GM12872 (cell line): Measurements from ENCODE around the gene C19orf67.

Experiments used
- TF ChIP-seq, protein P1 (sequence below): IDR thresholded peaks from 3 replicates; pipeline ENCODE4 v1.5.1; 2011; ENCODE audit warnings: low read depth, mild to moderate bottlenecking, low read length, moderate library complexity; ENCODE audit not compliant: insufficient read depth

C19orf67 gene

DNA sequence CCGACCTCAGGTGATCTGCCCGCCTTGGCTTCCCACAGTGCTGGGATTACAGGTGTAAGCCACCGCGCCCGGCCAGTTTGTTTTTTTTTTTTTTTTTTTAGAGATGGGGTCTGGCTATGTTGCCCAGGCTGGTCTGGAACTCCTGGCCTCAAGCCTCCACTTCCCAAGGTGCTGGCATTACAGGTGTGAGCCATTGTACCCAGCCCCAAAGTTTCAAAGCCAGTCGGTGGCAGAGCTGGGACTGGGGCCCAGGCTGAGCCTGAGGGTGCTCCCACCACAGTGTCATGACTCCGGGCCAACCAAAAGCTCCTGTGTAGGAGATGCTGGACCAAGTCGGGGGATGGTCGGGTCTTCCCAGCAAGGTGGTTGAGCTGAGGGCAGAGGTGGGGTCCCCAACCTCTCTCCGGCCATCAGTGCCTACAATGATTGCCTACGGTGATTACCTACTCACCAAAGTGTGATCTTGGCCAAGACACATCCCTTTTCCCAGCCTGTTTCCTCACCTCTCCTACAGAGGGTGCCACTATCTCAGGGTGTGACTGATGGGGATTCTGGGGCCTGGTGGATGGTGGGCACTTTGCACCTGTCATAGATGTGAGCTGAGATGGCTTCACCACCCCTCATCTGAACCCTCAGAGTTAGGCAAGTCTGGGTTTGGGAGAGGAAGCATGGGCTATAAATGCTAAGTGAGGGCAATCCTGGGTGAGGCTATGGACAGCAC lies 10.8 kb upstream of the C19orf67 start:
- TF ChIP-seq, protein P1, sequence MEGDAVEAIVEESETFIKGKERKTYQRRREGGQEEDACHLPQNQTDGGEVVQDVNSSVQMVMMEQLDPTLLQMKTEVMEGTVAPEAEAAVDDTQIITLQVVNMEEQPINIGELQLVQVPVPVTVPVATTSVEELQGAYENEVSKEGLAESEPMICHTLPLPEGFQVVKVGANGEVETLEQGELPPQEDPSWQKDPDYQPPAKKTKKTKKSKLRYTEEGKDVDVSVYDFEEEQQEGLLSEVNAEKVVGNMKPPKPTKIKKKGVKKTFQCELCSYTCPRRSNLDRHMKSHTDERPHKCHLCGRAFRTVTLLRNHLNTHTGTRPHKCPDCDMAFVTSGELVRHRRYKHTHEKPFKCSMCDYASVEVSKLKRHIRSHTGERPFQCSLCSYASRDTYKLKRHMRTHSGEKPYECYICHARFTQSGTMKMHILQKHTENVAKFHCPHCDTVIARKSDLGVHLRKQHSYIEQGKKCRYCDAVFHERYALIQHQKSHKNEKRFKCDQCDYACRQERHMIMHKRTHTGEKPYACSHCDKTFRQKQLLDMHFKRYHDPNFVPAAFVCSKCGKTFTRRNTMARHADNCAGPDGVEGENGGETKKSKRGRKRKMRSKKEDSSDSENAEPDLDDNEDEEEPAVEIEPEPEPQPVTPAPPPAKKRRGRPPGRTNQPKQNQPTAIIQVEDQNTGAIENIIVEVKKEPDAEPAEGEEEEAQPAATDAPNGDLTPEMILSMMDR: no peak

DNA sequence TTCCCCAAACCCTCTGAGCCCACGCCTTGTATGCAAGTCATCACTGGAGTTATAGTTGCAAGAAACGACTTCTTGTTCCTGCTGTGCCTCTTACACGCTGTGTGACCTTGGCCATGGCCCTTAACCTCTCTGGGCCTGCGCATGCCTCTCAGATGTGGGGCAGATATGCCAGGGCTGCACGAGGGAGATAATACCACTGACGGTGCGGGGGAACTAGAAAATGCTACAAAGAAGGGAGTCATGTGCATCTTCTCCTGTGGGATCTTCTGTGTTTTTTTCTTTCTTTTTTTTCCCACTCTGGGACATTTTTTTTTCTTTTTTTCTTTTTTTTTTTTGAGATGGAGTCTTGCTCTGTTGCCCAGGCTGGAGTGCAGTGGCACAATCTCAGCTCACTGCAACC lies 9.3 kb upstream of the C19orf67 start:
- TF ChIP-seq, protein P1: no peak

DNA sequence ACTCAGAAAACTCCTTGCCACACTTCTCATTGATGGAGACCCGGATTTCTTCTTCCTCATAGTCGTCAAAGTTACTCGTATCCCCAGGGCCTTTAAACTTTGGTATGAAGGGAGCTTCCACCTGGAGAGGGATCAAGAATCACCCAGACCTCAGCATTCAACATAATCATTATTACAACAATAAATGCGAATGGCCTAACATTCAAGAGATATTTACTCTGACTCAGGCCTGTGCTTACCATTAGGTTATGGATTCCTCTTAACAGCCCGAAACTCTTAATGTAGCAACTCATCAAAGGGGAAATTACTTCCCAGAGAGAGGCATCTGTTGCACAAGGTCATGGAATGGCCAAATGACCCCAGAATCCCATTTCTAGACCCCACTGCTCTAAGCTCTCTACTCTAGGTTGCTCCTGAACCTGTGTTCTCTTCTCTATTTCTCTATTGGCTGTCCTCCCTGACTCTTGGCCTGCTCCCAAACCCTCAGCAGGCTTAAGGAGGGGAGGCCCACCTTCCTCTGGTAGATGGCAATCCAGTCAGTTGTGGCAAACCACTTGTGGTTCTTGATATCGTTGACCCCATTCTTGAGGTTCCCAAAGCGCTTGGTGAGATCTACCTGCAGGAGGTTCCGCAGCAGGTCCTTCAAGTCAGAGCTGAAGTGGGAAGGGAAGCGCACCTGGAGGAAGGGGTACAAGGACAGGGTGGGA lies 7.7 kb upstream of the C19orf67 start:
- TF ChIP-seq, protein P1: no peak

DNA sequence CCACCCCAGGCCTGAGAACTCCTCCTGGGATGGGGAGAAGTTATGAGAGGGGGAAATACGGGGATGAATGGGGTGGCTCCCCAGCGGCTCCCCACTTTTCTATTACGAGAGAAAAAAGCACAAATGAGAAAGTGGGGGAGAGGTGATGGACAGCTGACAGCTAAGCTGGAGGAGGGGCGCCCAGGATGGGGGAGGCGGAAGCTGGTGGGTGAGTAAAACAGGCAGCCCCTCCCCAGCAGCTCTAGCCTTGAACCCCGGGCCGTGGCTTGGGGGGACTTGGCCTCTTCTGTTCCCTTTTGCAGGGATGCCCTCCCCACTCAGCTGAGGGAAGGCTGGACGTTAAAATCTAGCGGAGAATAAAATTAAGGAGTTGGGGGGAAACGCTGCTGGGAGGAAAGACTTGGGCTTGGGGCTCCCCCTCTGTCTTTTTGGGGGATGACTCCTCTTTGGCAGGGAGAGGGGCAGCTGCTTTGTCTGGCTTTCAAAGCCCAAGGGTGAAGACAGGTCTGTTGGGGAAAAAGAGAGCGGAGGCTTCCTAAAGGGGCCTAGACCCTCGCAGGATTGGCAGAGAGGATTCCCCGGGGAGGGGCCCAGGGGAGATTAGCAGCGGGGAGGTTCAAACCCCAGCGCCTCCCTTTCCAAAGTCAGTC lies 6.4 kb upstream of the C19orf67 start:
- TF ChIP-seq, protein P1: peak; percentile 31; the same call in 1 of the 3 replicates

DNA sequence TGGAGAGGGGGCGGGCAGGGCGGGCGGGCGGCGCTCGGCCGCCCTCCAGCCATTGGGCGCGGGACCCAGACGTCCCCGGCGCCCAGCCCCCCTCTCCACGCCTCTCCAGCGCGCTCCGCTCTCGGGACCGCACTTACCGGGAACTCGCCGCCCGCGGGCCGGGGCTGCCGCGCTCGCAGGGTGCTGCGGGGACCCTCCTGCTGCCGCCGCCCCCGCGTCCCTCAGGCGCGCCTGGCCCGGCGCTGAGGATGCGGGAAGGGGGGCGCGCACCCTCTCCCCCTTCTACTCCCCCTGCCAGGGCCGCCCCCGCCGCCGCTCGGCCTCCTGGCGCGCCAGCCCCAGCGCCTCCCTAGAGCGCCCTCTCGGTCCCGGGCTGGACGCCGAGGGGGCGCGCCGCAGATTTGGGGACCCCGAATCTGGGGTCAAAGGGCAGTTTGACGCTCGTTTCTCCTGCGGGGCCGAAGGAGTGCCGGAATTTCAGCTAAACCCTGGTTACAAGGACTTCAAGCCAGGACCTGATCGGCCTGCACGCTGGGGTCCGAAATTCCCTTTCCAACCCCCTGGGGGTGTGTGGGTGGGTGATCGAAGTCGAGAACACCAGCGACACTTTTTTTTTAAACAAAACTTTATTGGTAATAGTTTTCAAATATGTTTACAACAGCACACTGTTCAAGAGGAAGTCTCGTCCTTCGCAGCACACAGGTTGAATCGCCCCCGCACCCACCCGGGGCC lies 5.7 kb upstream of the C19orf67 start:
- TF ChIP-seq, protein P1: peak; percentile 24; the same call in 1 of the 3 replicates

DNA sequence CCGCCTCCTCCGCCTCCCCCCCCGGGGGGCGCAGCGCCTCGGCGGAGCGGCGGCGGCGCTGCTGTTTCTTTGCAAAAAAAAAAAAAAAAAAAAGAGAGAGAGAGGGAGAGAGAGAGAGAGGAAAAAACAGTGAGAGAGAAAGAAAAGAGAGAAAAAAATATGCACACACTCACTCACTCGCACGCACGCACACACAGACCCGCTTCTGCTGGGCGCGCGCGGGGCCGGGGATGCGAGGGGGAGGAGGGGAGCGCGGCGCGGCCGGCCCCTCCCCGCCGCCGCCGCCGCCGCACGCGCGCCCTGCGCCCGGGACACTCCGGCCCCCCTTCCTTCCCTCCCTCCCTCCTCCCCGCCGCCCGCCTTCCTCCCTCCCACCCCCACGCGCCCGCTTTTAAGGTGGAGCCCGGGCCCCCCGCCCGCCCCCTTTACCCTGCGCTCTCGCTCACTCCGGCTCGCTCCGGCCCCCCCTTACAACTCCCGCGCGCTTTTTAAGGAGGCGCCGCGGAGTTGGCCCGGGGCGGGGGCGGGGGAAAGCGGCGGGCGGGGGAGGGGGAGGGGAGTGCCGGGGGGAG lies 5.0 kb upstream of the C19orf67 start, which contains the start of gene SAMD1:
TSS of gene SAMD1 (minus strand) at position 243 of the 572 bp plus-strand sequence.
- TF ChIP-seq, protein P1: no peak
